H9 (cell line): ENCODE measurements around the gene ZNF26. TPM values are rescaled to one million over a fixed set of nuclear protein-coding genes. Genes with fewer than 3 reads are reported as not detected.
A peak's percentile ranks its signal among the peaks of the same experiment; 100 is the strongest.

Experiments used
- DNase-seq: peaks from one replicate; pipeline ENCODE4 v3.0.0-alpha.2; 2017
- H2AFZ ChIP-seq: one replicate; pipeline ENCODE4 v1.6.1; 2013; ENCODE audit warnings: mild to moderate bottlenecking, low read length, control low read depth, moderate library complexity
- H2AK5ac ChIP-seq: 2 replicates; pipeline ENCODE4 v1.6.1; 2013; ENCODE audit warnings: low read length, control low read depth, mixed read lengths; ENCODE audit not compliant: insufficient read length
- H2BK120ac ChIP-seq: one replicate; pipeline ENCODE4 v1.6.1; 2013; ENCODE audit warnings: low read depth, mild to moderate bottlenecking, low read length, control low read depth, inconsistent platforms; ENCODE audit not compliant: poor library complexity, severe bottlenecking
- H2BK12ac ChIP-seq: 2 replicates; pipeline ENCODE4 v1.6.1; 2013; ENCODE audit warnings: low read length, control low read depth, mixed read lengths, low read depth; ENCODE audit not compliant: insufficient read length
- H2BK15ac ChIP-seq: 2 replicates; pipeline ENCODE4 v1.6.1; 2013; ENCODE audit warnings: low read depth, low read length, control low read depth
- H2BK20ac ChIP-seq: one replicate; pipeline ENCODE4 v1.6.1; 2013; ENCODE audit warnings: low read depth, mild to moderate bottlenecking, low read length, control low read depth, inconsistent platforms; ENCODE audit not compliant: poor library complexity, severe bottlenecking
- H2BK5ac ChIP-seq: 2 replicates; pipeline ENCODE4 v1.6.1; 2013; ENCODE audit warnings: low read length, control low read depth, mixed read lengths; ENCODE audit not compliant: insufficient read length
- H3K14ac ChIP-seq: 2 replicates; pipeline ENCODE4 v1.6.1; 2013; ENCODE audit warnings: low read length, control low read depth; ENCODE audit not compliant: insufficient read depth
- H3K18ac ChIP-seq: 2 replicates; pipeline ENCODE4 v1.6.1; 2013; ENCODE audit warnings: low read depth, mild to moderate bottlenecking, mixed read lengths, low read length, control low read depth; ENCODE audit not compliant: insufficient read length
- H3K23ac ChIP-seq: 2 replicates; pipeline ENCODE4 v1.6.1; 2013; ENCODE audit warnings: low read length, control low read depth, mixed read lengths, low read depth; ENCODE audit not compliant: insufficient read length
- H3K23me2 ChIP-seq: 2 replicates; pipeline ENCODE4 v1.6.1; 2013; ENCODE audit warnings: low read depth, mild to moderate bottlenecking, mixed read lengths, low read length, control low read depth; ENCODE audit not compliant: insufficient read length, poor library complexity, severe bottlenecking
- H3K27ac ChIP-seq: 2 replicates; pipeline ENCODE4 v1.5.1; 2013; ENCODE audit warnings: low read length, control low read depth, mixed read lengths, low read depth; ENCODE audit not compliant: insufficient read length
- H3K27me3 ChIP-seq: 2 replicates; pipeline ENCODE4 v1.6.1; 2013; ENCODE audit warnings: low read length, control low read depth, inconsistent platforms; ENCODE audit not compliant: insufficient read depth
- H3K4ac ChIP-seq: 2 replicates; pipeline ENCODE4 v1.6.1; 2013; ENCODE audit warnings: low read depth, mild to moderate bottlenecking, control low read depth, inconsistent platforms, low read length, moderate library complexity
- H3K4me1 ChIP-seq: 2 replicates; pipeline ENCODE4 v1.6.1; 2013; ENCODE audit warnings: low read length, control low read depth, inconsistent platforms; ENCODE audit not compliant: insufficient read depth
- H3K4me2 ChIP-seq: 2 replicates; pipeline ENCODE4 v1.6.1; 2013; ENCODE audit warnings: low read length, control low read depth, mixed read lengths; ENCODE audit not compliant: insufficient read length, insufficient read depth
- H3K56ac ChIP-seq: 2 replicates; pipeline ENCODE4 v1.6.1; 2013; ENCODE audit warnings: low read depth, mild to moderate bottlenecking, mixed read lengths, low read length, control low read depth; ENCODE audit not compliant: insufficient read length
- H3K79me1 ChIP-seq: 2 replicates; pipeline ENCODE4 v1.6.1; 2013; ENCODE audit warnings: low read depth, mild to moderate bottlenecking, moderate library complexity, low read length, control low read depth, inconsistent platforms; ENCODE audit not compliant: insufficient read depth, poor library complexity, severe bottlenecking
- H3K79me2 ChIP-seq: 2 replicates; pipeline ENCODE4 v1.6.1; 2013; ENCODE audit warnings: low read length, control low read depth, inconsistent platforms; ENCODE audit not compliant: insufficient read depth
- H3K9ac ChIP-seq: 2 replicates; pipeline ENCODE4 v1.6.1; 2013; ENCODE audit warnings: low read length, control low read depth, mixed read lengths; ENCODE audit not compliant: insufficient read length; ENCODE audit errors: extremely low read depth
- H3K9me3 ChIP-seq: one replicate; pipeline ENCODE4 v1.6.1; 2013; ENCODE audit warnings: low read depth, low read length, inconsistent platforms; ENCODE audit not compliant: control insufficient read depth
- H3T11ph ChIP-seq: one replicate; pipeline ENCODE4 v1.6.1; 2013; ENCODE audit warnings: mild to moderate bottlenecking, low read length, control low read depth, inconsistent platforms
- H4K20me1 ChIP-seq: one replicate; pipeline ENCODE4 v1.6.1; 2013; ENCODE audit not compliant: control insufficient read depth, insufficient read length, insufficient read depth
- H4K5ac ChIP-seq: 2 replicates; pipeline ENCODE4 v1.6.1; 2013; ENCODE audit warnings: low read depth, mild to moderate bottlenecking, mixed read lengths, low read length, control low read depth; ENCODE audit not compliant: insufficient read length
- H4K8ac ChIP-seq: replicated peaks from 2 replicates; pipeline ENCODE4 v1.6.1; 2013; ENCODE audit warnings: low read length, control low read depth, mixed read lengths, low read depth; ENCODE audit not compliant: insufficient read length
- H4K91ac ChIP-seq: 2 replicates; pipeline ENCODE4 v1.6.1; 2013; ENCODE audit warnings: low read depth, mild to moderate bottlenecking, moderate library complexity, mixed read lengths, low read length, control low read depth; ENCODE audit not compliant: insufficient read length
- H3K27ac Mint-ChIP-seq, 3 experiments: 2 replicates in 2 of 3; 3 replicates in 1 of 3; pipeline ENCODE4 v1.8.0; 2020 to 2021; ENCODE audit warnings: mixed read lengths in 3 of 3, mild to moderate bottlenecking in 1 of 3, moderate library complexity in 1 of 3
- H3K27me3 Mint-ChIP-seq: 2 replicates; pipeline ENCODE4 v1.8.0; 2021; ENCODE audit warnings: low read depth, mild to moderate bottlenecking, moderate library complexity, mixed read lengths
- H3K36me3 Mint-ChIP-seq, 3 experiments: 2 replicates in 2 of 3; 3 replicates in 1 of 3; pipeline ENCODE4 v1.8.0; 2020 to 2021; ENCODE audit warnings: low read depth in 3 of 3, mixed read lengths in 3 of 3; ENCODE audit not compliant: insufficient read depth in 1 of 3
- H3K4me1 Mint-ChIP-seq, 2 experiments: 2 replicates each; pipeline ENCODE4 v1.8.0; 2020; ENCODE audit warnings: mixed read lengths in 2 of 2
- H3K4me3 Mint-ChIP-seq, 2 experiments: 2 replicates in 1 of 2; 3 replicates in 1 of 2; pipeline ENCODE4 v1.8.0; 2020 to 2021; ENCODE audit warnings: mild to moderate bottlenecking in 2 of 2, mixed read lengths in 2 of 2, moderate library complexity in 1 of 2
- H3K9me3 Mint-ChIP-seq, 2 experiments: 2 replicates in 1 of 2; 3 replicates in 1 of 2; pipeline ENCODE4 v1.8.0; 2020; ENCODE audit warnings: mild to moderate bottlenecking in 2 of 2, mixed read lengths in 2 of 2, moderate library complexity in 1 of 2
- whole genome bisulfite sequencing: extraction: QIAGEN DNeasy Blood & Tissue Kit; methylation state at CpG from one replicate; pipeline ENCODE4 v1.1.7; 2013; ENCODE audit warnings: missing lambda C conversion rate, low lambda C conversion rate, mixed read lengths; ENCODE audit not compliant: insufficient read length; ENCODE audit errors: extremely low coverage; 5-methylcytosine and 5-hydroxymethylcytosine counted together
- total RNA-seq: library from RNA; stranded (reverse); gene quantifications from 2 replicates; pipeline ENCODE4 v1.2.1, GENCODE V29; 2021
- TF ChIP-seq, protein P1 (sequence below): fragments of 200-600 bp; sonication (generic); conservative IDR thresholded peaks from 3 replicates; pipeline ENCODE4 v1.8.0; 2021; ENCODE audit warnings: antibody characterized with exemption, mild to moderate bottlenecking

ZNF26 gene
- total RNA-seq, 1 experiment from 2014 or later = 13.2 TPM

- no peak for DNase-seq
- TF ChIP-seq, protein P1, sequence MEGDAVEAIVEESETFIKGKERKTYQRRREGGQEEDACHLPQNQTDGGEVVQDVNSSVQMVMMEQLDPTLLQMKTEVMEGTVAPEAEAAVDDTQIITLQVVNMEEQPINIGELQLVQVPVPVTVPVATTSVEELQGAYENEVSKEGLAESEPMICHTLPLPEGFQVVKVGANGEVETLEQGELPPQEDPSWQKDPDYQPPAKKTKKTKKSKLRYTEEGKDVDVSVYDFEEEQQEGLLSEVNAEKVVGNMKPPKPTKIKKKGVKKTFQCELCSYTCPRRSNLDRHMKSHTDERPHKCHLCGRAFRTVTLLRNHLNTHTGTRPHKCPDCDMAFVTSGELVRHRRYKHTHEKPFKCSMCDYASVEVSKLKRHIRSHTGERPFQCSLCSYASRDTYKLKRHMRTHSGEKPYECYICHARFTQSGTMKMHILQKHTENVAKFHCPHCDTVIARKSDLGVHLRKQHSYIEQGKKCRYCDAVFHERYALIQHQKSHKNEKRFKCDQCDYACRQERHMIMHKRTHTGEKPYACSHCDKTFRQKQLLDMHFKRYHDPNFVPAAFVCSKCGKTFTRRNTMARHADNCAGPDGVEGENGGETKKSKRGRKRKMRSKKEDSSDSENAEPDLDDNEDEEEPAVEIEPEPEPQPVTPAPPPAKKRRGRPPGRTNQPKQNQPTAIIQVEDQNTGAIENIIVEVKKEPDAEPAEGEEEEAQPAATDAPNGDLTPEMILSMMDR = no peak
- H2BK5ac ChIP-seq = no peak overlapping the region
- peaks cover 32% of the 10 kb centered on the region for H3K9me3 ChIP-seq
- no peak overlapping the region for H3K18ac ChIP-seq
- H3K9ac ChIP-seq = no peak overlapping the region
- peaks cover 52 to 61% of the 10 kb centered on the region in 2 experiments for H3K9me3 Mint-ChIP-seq
- H2BK20ac ChIP-seq = no peak overlapping the region
- H3K79me2 ChIP-seq = peaks cover 5% of the 10 kb centered on the region; the same call in 1 of the 2 replicates
- H2BK12ac ChIP-seq = no peak overlapping the region
- H3K4me1 Mint-ChIP-seq = peaks cover 11 to 12% of the 10 kb centered on the region in 2 experiments
- peak overlapping the region in 1 of 2 experiments; percentile 33; a peak in 2 of 5 replicates for H3K4me3 Mint-ChIP-seq
- H3K23me2 ChIP-seq = peaks cover 2% of the 10 kb centered on the region
- peaks cover 2% of the 10 kb centered on the region; the same call in 1 of the 2 replicates for H3K27me3 Mint-ChIP-seq
- no peak overlapping the region for H3K56ac ChIP-seq
- H3K27ac Mint-ChIP-seq = no peak overlapping the region
- H3K79me1 ChIP-seq = no peaks in the 10 kb centered on the region
- no peaks in the 10 kb centered on the region for H4K20me1 ChIP-seq
- H3K27ac ChIP-seq = no peak overlapping the region
- H3K4ac ChIP-seq = no peak overlapping the region
- no peak overlapping the region for H2BK15ac ChIP-seq
- no peak overlapping the region for H4K8ac ChIP-seq
- no peak overlapping the region for H3K23ac ChIP-seq
- H3K14ac ChIP-seq = no peak overlapping the region
- no peak overlapping the region for H3T11ph ChIP-seq
- H3K27me3 ChIP-seq = no peaks in the 10 kb centered on the region
- no peak overlapping the region for H2AFZ ChIP-seq
- no peak overlapping the region for H2BK120ac ChIP-seq
- H4K5ac ChIP-seq = no peak overlapping the region
- no peak overlapping the region for H3K4me2 ChIP-seq
- no peaks in the 10 kb centered on the region for H3K4me1 ChIP-seq
- peaks cover 37 to 43% (median 41%) of the 10 kb centered on the region in 3 experiments for H3K36me3 Mint-ChIP-seq
- WGBS = no CpG with 5 or more reads among the region's 7 CpGs
- no peak overlapping the region for H4K91ac ChIP-seq
- no peak overlapping the region for H2AK5ac ChIP-seq
Measured at GRCh38 chr12:132953771-132954170, 32.4 kb upstream of the ZNF26 start.
